Measurements from ENCODE around the gene PARD6A. TPM values are rescaled to one million over a fixed set of nuclear protein-coding genes. Genes with fewer than 3 reads are reported as not detected.

PARD6A gene
- total RNA-seq, 1 experiment from 2014 or later: 5.6 TPM

- TF ChIP-seq EGR1 (IDR thresholded peaks at IDR 0.05; ENCODE audit: low read depth): no peak
These were observed 15.8 kb downstream of the PARD6A start (continued) for GRCh38 chr16:67676516-67676915.

- intact Hi-C loops (cut with micrococcal nuclease): no loop called here
- no peak for DNase-seq (ENCODE audit: low read depth, low spot score)
- BruUV-seq (replicated peaks): no TSS peak
- H3K4me1 ChIP-seq (ENCODE audit: control insufficient read depth in 1 of 2, insufficient read depth in 2 of 2, low read length in 2 of 2): peaks cover 0 to 5% of the 10 kb centered on the region in 2 experiments; a peak in 2 of 4 replicates
- no peaks in the 10 kb centered on the region for H3K9me2 ChIP-seq (ENCODE audit: insufficient read depth)
- no peak for ATAC-seq
- H3K36me3 ChIP-seq (ENCODE audit: control insufficient read depth in 1 of 2, insufficient read depth in 2 of 2, low read length in 2 of 2): no peaks in the 10 kb centered on the region; a peak in 1 of 4 replicates
- ChIA-PET CTCF (interaction anchor here (2.0 kb wide), 1 partner anchor 156 kb away, joined by 5 read pairs; no protein-coding TSS in a partner anchor), RAD21 (ENCODE audit: low non-redundant PET in 1 of 2, low total read pairs in 2 of 2, uncharacterized antibody in 2 of 2, unreplicated experiment in 2 of 2) (no interaction called here), POLR2A (no interaction called here)
- no peak overlapping the region for H3K9ac ChIP-seq (ENCODE audit: low read length)
- TF ChIP-seq TCF7L2 (IDR thresholded peaks at IDR 0.05; ENCODE audit: borderline replicate concordance, extremely low read depth, insufficient read depth, insufficient read length) (no peak), REST (IDR thresholded peaks at IDR 0.05; ENCODE audit: low read depth) (no peak), ATF3 (IDR thresholded peaks at IDR 0.05) (no peak), ZFX (IDR thresholded peaks at IDR 0.05) (no peak), CBX3 (IDR thresholded peaks at IDR 0.05; ENCODE audit: low read depth) (no peak), RAD21 (IDR thresholded peaks at IDR 0.05; ENCODE audit: low read depth) (no peak), POLR2A (IDR thresholded peaks at IDR 0.05; ENCODE audit: borderline replicate concordance, extremely low read depth, insufficient read depth, insufficient read length) (no peak), SP1 (IDR thresholded peaks at IDR 0.05; ENCODE audit: low read depth) (no peak), EZH2phosphoT487 (IDR thresholded peaks at IDR 0.05; ENCODE audit: borderline replicate concordance) (no peak), ZNF274 (IDR thresholded peaks at IDR 0.05; ENCODE audit: low read depth, low read length) (no peak)
- H3K79me2 ChIP-seq (ENCODE audit: insufficient read depth, low read length): no peaks in the 10 kb centered on the region
- no peak overlapping the region for H3K27ac ChIP-seq (ENCODE audit: low read depth, low read length)
- no peaks in the 10 kb centered on the region for H3K9me3 ChIP-seq (ENCODE audit: control insufficient read depth in 1 of 2, insufficient read depth in 1 of 2, low read depth in 1 of 2, low read length in 2 of 2)
- no peaks in the 10 kb centered on the region for H4K20me1 ChIP-seq (ENCODE audit: insufficient read depth)
- no peaks in the 10 kb centered on the region for H3K27me3 ChIP-seq (ENCODE audit: insufficient read depth, low read length)
- H3K4me3 ChIP-seq (replicated peaks in 1 of 2; ENCODE audit: low read depth in 1 of 2, low read length in 2 of 2): no peak overlapping the region
- no peak overlapping the region for H3K4me2 ChIP-seq (ENCODE audit: low read length)
- H2AFZ ChIP-seq (ENCODE audit: low read depth, low read length, poor library complexity, severe bottlenecking): no peak overlapping the region
These were observed 16.2 kb downstream of the PARD6A start for GRCh38 chr16:67676939-67677338.

Measured in HCT116 (cell line).